ENCODE measurements around the gene FIG4.
"Not testable (repeated sequence)": the region's sequence is repeated elsewhere in the genome, so short reads cannot be mapped to it uniquely, and the experiment has no call there.

FIG4 gene

GRCh38 chr6:109800771-109801170 is 109.7 kb downstream of the FIG4 start:
- DNase-seq, result no peak

- DNase-seq, result no peak
Measured at GRCh38 chr6:109801794-109802193, 110.7 kb downstream of the FIG4 start.

- no peak for DNase-seq
Measured at GRCh38 chr6:109804020-109804419, 112.9 kb downstream of the FIG4 start.

- DNase-seq, result no peak
Measured at GRCh38 chr6:109807881-109808280, 116.8 kb downstream of the FIG4 start.

GRCh38 chr6:109808837-109809236 is 117.7 kb downstream of the FIG4 start:
- no peak for DNase-seq

GRCh38 chr6:109815054-109815453 is 124.0 kb downstream of the FIG4 start:
- DNase-seq, result no peak

GRCh38 chr6:109816452-109817374 is 125.6 kb downstream of the FIG4 start:
- peak; percentile 80 for DNase-seq

- DNase-seq, result no peak
Measured at GRCh38 chr6:109820706-109821350, 129.7 kb downstream of the FIG4 start.

- DNase-seq, result no peak
Measured at GRCh38 chr6:109821428-109821827, 130.3 kb downstream of the FIG4 start.

GRCh38 chr6:109824105-109824504 is 133.0 kb downstream of the FIG4 start:
- no peak for DNase-seq

- DNase-seq, result no peak
Measured at GRCh38 chr6:109826551-109826950, 135.5 kb downstream of the FIG4 start.

GRCh38 chr6:109831352-109831751 is 140.3 kb downstream of the FIG4 start:
- DNase-seq, result not testable (repeated sequence)

GRCh38 chr6:109834131-109834530 is 143.0 kb downstream of the FIG4 start:
- no peak for DNase-seq

- DNase-seq, result peak; percentile 37
Measured at GRCh38 chr6:109834595-109835437, 143.7 kb downstream of the FIG4 start.

GRCh38 chr6:109840034-109840433 is 148.9 kb downstream of the FIG4 start:
- no peak for DNase-seq

GRCh38 chr6:109840796-109841195 is 149.7 kb downstream of the FIG4 start:
- DNase-seq, result no peak

- no peak for DNase-seq
Measured at GRCh38 chr6:109841869-109842268, 150.8 kb downstream of the FIG4 start.

GRCh38 chr6:109852713-109853112 is 161.6 kb downstream of the FIG4 start:
- DNase-seq, result no peak

- no peak for DNase-seq
Measured at GRCh38 chr6:109853426-109853825, 162.3 kb downstream of the FIG4 start.

- DNase-seq, result no peak
Measured at GRCh38 chr6:109853951-109854350, 162.9 kb downstream of the FIG4 start.

GRCh38 chr6:109854541-109855308 is 163.6 kb downstream of the FIG4 start:
- no peak for DNase-seq

- DNase-seq, result not testable (repeated sequence)
Measured at GRCh38 chr6:109855476-109856040, 164.5 kb downstream of the FIG4 start.
